ENCODE results near the gene KIAA1210.

KIAA1210 gene

GRCh38 chrX:119090627-119091026 lies 37.0 kb downstream of the KIAA1210 start:
- DNase-seq, result no peak

DNA sequence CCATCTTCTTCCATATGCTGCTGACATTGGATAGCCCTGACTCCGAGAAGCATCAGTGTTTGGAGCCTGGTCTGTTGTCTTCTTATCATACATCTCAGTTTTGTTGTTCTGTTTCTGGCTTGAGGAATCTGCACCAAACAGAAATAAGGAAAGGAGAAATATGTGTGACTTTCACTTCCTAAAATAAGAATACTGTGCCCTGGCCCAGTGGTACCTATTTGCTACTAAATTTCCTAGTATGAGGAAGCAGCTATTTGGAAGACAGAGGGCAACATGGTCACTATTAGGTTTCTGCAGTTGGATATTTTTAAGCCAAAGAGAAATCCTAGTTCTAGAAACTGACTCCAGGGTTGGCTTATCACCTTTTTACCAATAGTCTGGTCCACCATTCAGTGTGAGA lies 38.0 kb downstream of the KIAA1210 start:
- no peak for DNase-seq

DNA sequence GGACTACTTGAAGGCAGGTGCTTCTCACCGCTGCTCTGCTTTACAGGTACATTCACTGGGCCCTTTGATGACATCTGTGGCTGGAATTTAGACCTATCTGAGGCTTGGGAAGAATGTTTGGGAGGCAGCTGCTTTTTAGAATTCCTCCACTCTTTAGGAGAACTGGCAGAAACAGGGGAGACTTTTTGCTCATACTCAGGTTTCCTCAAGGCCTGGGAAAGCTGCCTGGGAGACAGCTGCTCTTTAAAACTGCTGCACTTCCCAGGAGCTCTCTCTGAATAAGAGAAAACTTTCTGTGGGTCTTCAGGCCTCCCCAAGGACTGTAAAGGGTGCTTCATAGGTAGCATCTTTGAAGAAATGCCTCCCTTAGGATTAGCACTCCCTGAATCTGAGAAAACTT lies 40.5 kb downstream of the KIAA1210 start:
- DNase-seq, result no peak

GRCh38 chrX:119084766-119085165 lies 42.8 kb downstream of the KIAA1210 start:
- DNase-seq, result no peak

DNA sequence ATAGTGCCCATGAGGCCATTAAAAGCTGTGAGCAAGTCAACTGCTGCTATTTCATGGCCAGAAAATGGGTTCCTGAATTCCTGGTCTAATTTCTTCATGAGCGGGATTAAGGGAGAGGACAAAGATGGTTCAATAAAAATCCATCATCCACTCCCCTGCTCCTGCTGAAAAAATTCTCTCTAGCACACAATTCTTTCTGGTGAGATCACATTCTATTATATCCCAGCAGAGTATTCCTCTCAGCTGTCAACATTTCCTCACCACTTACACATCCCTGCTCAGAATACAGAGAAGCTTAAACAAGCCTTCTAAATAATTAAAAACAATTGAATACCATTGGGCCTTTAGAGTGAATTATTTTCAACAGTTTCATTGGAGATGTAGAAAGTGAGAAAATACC lies 45.3 kb downstream of the KIAA1210 start:
- no peak for DNase-seq

DNA sequence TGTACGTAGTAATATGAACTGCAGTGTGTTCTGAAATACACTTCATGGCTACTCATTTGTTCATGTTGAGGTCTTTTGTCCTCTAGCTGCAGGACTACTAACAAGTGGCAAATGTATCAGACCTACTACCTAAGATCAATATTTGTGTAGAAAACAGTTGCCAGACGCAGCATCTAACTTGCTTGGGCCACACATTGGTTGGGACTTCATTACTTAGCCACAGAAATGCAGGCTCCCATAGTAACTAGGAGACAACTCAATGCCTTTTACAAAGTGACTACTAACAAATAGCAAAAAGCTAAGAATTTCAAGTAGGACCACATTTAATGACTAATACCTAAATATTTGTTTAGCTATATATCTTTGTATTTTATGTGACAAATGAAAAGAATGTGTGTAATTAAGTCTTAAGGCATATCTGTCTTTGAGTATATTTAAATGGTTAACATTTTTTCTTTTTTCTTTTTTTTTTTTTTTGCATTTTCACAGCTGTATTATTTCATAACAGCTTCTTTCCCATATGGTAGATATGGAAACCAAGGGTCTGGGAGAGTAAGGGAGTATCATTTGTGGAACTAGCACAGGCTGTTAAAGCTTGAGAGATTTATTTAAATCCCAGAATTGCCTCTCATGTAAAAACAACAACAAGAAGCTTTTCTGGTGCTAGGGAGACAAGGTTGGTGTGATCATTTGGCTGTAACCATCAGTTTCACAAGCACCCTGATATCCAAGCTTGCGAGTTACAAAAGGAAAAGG lies 52.2 kb downstream of the KIAA1210 start:
- DNase-seq, result no peak

DNA sequence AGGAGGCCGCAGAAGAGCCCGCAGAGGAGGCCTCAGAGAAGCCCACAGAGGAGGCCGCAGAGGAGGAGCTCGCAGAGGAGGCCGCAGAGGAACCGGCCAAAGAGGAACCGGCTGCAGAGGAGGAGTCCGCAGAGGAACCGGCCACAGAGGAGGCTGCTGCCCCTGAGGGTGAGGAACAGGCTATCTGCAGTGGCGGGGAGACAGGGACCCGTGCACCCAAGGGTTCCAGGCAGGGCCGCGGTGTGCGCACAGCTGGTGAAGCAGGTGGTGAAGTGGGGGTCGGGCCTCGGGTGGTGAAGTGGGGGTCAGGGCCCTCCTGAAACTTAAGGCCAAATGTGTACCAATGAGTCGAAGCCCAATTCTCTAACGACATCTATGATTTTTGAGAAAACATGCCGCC lies 53.7 kb downstream of the KIAA1210 start:
- no peak for DNase-seq

- DNase-seq, result no peak
Measured at GRCh38 chrX:119073200-119073905, 54.3 kb downstream of the KIAA1210 start.

GRCh38 chrX:119072744-119073143 lies 54.9 kb downstream of the KIAA1210 start, which contains the start of gene CT47C1:
Gene CT47C1, plus strand, starts transcription at chrX:119072993. Its CDS starts 233 bp downstream, at chrX:119073226.
- DNase-seq, result no peak

DNA sequence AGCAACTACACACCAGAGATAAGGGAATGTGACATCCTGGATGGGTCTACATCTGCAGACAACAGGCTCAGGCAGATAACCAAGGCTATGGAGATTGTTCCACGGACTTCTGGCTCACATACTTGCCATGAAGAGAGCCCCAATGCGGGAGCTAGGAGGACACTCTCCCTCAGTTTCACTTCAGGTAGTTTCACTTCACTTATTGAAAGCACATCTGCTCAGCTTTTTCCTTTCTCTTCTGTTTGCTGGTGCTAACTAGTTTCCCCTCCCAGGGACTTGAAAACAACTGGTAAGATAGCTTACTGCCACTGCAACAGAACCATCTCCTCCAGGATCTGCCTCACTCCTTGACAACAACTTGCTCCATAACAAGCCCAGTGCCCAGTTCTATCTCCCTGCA lies 56.2 kb downstream of the KIAA1210 start:
- no peak for DNase-seq

DNA sequence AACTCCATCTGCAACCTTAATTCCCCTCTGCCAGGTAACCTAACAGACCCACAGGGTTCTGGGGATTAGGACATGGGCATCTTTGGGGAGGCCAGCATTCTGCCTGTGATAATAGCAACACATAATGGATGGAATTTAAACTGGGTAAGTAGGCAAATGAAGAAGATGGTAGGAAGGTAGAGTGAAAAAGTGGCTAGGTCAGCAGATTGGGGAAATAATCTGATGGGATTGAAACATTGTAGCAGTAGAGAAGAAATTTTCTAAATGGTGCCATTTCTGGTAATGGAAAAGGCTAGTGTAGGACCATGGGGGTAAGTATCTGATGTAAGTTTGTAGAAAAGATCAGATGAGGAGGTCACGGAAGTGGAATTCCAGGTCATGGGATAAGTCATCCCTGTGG lies 57.9 kb downstream of the KIAA1210 start:
- no peak for DNase-seq

DNA sequence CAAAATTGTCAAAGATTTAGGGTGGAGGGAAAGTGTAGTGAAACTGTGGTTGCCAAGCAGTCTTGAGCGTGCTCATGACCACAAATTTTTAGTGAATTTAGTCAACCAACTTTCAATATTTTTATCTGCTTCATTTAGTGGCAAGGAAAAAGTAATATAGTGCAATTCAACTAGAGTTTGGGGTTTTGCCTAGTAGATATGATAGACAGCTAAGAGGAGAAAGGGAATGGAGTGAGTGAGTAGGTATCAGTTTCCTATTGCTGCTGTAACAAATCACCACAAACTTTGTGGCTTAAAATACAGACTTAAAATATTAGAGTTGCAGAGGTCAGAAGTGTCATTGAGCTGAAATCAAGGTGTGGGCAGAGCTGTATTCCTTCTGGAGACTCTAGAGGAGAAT lies 58.5 kb downstream of the KIAA1210 start:
- DNase-seq, result no peak

- DNase-seq, result peak; percentile 46
Measured at GRCh38 chrX:119067023-119067739, 60.4 kb downstream of the KIAA1210 start.

DNA sequence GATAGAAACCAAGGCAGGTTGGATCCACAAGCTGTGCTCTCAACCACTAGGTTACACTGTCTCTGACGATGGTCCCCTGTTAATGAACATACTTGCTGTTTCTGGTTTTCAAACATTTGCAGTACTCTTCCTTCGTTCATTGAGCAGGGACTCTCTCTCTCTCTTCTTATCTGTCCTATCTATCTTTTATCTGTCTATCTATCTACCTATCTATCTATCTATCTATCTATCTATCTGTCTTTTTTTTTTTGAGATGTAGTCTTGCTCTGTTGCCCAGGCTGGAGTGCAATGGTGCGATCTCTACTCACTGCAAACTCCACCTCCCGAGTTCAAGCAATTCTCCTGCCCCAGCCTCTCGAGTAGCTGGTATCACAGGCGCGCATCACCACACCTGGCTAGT lies 64.2 kb downstream of the KIAA1210 start:
- no peak for DNase-seq

DNA sequence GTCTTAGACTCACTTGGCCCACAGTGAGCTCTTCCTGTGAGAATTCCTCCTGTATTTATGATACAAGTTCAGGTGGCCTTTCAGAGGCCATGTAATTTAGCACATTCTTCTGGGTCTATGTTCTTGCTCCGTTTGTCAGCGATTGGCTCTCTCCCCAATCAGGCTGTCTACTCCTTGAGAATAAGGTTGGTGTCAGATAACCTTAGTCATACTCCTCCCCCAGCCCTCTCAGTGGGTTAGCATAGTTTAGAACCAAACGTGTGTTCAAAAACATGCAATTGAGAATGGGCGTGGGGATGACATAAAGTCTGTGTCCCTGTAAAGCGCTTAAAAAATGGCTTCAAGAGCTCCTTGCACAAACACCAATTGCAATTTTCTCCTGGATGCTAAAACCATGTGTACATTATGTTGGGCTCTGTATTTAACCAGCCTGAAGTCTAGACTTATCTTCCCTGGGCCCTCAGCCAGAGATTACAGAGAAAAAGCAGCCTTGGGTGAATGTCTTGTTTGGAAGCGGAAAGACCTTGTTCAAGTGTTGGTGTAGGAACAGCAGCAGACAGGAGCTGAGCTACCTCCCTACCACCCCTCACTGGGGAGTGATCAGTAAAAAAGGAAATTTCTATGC lies 64.8 kb downstream of the KIAA1210 start:
- peak; percentile 11 for DNase-seq

GRCh38 chrX:119055687-119056086 lies 71.9 kb downstream of the KIAA1210 start:
- no peak for DNase-seq

DNA sequence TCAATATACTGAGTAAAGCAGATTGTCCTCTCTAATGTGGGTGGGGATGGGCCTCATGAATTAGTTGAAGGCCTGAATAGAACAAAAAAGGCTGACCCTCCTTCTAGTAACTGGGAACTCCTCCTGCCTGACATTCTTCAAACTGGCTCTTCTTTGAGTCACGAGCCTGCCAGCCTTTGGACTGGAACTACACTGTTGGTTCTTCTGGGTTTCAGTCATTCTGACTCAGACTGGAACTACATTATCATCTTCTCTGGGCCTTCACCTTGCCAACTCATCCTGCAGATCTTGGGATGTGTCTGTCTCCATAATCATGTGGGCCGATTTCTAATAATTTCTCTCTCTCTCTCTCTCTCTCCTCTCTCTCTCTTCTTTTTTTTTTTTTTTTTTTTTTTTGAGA lies 81.7 kb downstream of the KIAA1210 start:
- no peak for DNase-seq

GRCh38 chrX:119042996-119043395 lies 84.6 kb downstream of the KIAA1210 start:
- no peak for DNase-seq

- DNase-seq, result no peak
Measured at GRCh38 chrX:119042040-119042439, 85.6 kb downstream of the KIAA1210 start.

- DNase-seq, result peak; percentile 35
Measured at GRCh38 chrX:119041175-119041574, 86.4 kb downstream of the KIAA1210 start.

GRCh38 chrX:119040432-119040831 lies 87.2 kb downstream of the KIAA1210 start:
- peak; percentile 1 for DNase-seq

DNA sequence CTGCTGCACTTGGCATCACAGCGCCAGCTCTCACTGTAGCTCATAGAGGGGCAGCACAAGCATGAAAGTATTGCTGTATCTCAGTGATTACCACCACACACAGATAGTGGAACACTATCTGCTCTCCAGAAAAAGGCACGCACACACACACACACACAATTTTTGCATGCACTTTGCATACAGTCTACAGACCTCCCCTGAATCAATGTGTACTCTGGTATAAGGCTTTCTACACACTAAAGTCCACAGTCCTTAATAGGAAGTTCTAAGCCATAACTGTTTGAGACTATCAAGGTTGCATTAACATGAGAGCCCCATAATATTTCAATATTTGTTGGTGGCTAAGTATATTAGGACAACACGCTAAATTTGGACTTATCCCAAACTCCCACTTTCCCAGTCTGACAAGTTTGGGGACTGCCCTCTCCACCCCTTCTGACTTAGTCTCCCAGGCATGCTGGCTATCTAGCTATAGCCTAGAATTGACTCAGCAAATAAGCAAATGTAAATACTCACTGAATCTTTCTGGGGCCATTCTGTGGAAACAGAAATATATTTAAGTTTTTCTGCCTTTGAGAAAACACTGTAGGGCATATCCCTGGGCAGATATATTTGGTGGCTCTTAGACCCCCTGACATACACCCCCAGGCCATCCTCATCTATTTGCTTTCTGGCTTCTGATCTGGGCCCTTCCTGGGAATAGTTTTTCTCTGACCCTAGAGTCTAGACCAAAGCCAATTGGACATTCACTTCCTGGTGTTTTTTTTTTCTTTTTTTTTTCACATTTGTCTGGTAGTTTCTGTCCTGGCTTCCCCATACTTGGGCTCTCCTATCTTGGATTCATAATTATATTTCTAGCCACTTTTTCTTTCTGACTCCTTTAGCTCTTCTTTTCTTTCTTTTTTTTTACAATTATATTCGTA lies 91.2 kb downstream of the KIAA1210 start:
- DNase-seq, result no peak

Data from fibroblast of skin of scalp (primary cell).